ENCODE measurements around the gene TUBA8.

GRCh38 chr22:18112440-18112839 lies 1.8 kb downstream of the TUBA8 start:
- TF ChIP-seq CTCF (IDR thresholded peaks at IDR 0.05) (no peak), POLR2A (IDR thresholded peaks at IDR 0.05) (no peak)
